Hippocampal formation (tissue), 2 donors: Measurements from ENCODE around the gene PARP16.

ENCODE experiments used
- DNase-seq, 2 donors: peaks; one replicate each; lab custom pipeline; 2025; lab: John Stamatoyannopoulos, UW

The PARP16 gene, protein sequence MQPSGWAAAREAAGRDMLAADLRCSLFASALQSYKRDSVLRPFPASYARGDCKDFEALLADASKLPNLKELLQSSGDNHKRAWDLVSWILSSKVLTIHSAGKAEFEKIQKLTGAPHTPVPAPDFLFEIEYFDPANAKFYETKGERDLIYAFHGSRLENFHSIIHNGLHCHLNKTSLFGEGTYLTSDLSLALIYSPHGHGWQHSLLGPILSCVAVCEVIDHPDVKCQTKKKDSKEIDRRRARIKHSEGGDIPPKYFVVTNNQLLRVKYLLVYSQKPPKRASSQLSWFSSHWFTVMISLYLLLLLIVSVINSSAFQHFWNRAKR

GRCh38 chr15:65286704-65287519, at the start of gene PARP16:
Gene PARP16, minus strand, starts transcription at chr15:65286883. Its CDS starts 457 bp downstream, at chr15:65286426.
- peak; percentile 87 to 90 for DNase-seq

- no peak for DNase-seq
Observed at GRCh38 chr15:65335278-65336055, 48.8 kb upstream of the PARP16 start.

DNA sequence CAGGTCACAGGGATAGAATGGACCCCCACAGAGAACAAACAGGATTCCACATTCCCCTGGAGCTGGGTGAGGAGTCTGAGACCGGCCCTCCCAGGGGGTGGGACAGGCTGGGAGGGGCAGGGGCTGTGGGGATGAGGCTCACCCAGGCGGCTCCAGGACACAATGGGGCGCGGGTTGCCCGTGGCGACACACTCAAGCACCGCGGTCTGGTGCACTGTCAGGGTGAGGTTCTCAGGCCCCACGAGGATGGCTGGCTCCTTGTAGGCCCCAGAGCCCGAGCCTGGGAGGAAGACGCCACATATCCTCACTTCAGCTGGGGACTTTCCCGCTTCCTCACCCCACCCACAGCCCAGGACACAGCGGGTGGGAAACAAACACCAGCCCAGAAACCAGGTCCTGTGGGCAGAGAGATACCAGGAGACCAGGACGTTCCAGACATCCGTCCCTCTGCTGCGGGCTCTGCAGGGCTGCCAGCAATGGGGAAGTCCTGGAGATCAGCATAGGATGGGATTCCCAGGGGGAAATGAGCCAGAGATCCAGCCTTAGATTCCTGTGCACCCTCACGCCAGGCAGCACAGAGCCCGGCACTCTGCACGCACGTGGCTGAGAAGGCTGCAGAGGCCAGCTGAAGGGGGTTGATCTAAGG, 48.0 kb upstream of the PARP16 start:
- DNase-seq, result no peak

GRCh38 chr15:65333856-65334255, 47.2 kb upstream of the PARP16 start:
- DNase-seq, result no peak

- no peak for DNase-seq
Observed at GRCh38 chr15:65333148-65333820, 46.6 kb upstream of the PARP16 start.

DNA sequence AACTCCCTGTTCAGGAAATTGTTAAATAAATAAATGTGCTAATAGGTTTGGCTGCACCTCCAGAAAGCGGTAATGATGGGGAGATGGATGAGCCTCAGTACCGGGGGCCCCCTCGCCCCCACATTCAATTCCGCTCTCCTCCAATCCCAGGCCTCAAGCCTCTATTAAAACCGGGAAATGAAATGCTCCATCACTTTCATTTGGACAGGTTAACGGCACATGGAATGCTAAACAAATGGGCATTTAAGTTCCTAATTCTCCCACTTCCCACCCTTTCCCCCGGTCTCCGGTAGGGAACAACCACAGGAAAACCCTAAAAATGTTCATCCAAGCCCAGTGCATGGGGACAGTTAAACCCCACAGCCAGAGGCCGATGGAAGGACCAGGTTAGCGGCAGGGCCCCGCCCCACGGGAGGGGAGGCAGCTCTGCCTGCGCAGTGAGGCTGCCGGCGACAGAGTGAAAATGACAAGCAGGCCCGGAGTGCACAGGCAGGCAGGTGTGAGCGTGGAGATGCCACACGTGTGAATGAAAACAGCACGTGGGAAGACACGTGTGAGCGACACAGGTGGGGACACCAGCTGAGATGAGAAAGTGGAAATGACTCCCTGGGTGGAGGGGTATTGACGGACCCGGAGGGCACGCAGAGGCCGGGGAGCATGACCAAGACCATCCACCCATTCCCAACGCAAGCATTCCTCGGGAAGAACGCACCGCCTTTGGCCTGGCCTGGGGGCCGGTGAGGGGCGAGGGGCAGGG, 45.9 kb upstream of the PARP16 start:
- no peak for DNase-seq

DNA sequence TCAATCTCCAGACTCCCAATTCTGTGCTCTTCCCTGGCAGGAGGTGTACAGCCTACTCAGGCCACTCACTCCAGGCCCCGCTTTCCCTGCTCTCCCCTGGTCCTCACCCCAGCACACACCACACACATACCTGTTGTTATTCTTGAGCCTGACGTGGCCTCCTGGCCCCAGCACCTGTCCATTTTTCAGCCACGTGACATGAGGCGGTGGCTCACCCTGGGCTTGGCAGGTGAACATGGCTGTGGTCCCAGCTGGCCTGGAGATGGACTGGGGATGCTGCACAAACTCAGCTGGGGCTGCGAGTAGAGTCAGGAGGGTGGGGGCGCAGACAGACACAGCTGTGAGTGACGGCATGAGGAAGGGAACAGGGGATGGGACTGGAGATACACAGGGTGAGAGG, 45.1 kb upstream of the PARP16 start:
- no peak for DNase-seq

DNA sequence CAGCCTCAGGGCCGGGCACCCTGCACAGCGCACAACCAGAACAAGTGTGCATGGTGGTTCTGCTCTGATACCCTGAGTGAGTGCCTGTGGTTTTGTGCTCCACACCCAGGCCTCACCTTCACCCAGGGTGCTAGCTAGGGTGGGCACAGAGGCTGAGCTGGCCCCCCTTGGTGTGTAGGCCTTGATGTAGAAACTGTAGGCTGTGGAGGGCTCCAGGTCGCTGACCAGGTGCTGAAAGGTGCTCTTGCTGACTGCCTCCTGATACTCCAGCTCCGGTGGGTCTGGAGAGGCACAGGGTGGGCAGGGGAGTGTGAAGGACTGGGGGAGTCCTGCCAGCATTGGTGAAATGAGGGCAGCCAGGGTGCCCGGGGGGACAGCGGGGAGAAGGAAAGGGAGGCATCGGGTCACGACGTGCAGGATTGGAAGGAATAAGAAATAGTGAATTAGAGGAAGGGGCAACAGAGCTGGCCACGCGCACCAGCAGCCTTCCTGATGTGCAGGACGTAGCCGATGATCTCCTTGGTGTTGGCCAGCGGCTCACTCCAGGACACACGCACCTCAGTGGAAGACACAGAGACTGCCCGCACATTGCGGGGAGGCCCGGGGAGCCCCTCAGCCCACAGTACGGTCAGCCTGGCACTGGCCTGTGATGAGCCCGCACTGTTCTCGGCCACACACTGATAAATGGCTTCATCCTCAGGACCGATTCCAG, 44.4 kb upstream of the PARP16 start:
- no peak for DNase-seq

- no peak for DNase-seq
Observed at GRCh38 chr15:65329984-65330735, 43.5 kb upstream of the PARP16 start.

DNA sequence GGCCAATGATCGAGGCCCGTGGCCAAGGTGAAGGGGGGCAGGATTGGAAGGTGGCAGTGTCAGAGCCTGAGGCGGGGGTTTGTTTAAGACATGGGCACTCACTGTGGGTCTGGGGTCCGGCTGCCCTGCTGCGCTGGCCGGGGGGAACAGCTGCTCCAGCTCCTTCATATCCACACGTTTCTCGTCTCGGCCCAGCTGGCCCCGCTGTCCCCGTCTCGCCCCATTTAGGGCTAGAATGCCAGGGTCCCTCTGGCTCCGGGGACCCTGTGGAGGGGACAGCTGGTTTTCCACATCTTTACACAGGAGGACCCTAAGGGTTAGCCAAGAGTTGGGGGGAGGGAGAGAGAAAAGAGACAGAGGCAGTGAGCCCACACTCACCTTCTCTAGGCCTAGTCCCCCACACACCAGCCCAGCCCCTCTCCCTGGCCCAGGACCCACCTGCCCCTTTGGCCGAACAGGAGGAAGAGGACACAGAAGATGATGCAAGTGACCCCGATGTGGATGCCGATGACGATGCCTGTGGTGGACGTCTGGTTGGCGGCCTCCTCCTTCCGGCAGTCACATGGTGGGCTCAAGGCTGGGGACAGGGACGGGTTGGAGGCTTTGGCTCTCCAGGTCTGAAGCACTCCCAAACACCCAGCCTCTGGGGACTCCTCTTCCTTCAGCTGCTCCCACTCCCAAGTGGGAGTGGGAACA, 42.8 kb upstream of the PARP16 start:
- DNase-seq, result no peak

- DNase-seq, result no peak
Observed at GRCh38 chr15:65328506-65329287, 42.0 kb upstream of the PARP16 start.

- no peak for DNase-seq
Observed at GRCh38 chr15:65327651-65328393, 41.1 kb upstream of the PARP16 start.

DNA sequence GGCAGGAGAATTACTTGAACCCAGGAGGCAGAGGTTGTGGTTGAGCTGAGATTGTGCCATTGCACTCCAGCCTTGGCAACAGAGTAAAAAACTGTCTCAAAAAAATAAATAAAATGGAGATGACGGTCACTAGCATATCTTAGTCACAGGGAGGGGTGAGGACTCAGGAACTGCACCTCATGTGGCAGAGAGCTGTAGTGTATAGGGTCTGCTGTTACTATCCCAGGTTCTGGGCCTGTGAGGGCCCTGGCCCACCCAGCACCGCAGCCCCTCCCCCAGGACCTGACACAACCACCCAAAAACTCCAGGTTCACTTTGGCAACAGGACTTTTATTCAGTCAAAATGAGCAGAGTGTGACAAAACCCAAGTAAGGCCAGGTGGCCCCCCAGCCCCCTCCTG, 40.1 kb upstream of the PARP16 start:
- no peak for DNase-seq

DNA sequence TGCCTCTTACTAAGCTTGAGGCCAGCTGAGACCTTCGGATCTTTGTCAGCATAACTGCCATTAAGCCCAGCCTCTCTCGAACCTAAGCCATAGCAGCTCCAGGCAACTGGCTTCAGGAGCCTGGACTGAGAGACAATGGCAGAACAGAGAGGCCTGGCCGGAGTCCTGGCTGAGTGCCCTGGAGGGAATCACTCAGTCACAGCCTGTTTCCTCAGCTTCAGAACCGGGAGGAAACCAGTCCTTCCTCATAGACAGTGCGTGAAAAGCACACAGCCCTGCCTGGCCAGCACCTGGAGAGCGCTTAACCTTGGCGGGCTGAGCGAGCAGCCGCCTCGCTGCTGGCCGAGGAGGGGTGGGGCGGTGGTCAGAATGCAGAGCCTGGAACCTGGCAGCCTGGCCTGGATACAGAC, 39.4 kb upstream of the PARP16 start:
- peak in 1 of 2 donors; percentile 46 for DNase-seq

DNA sequence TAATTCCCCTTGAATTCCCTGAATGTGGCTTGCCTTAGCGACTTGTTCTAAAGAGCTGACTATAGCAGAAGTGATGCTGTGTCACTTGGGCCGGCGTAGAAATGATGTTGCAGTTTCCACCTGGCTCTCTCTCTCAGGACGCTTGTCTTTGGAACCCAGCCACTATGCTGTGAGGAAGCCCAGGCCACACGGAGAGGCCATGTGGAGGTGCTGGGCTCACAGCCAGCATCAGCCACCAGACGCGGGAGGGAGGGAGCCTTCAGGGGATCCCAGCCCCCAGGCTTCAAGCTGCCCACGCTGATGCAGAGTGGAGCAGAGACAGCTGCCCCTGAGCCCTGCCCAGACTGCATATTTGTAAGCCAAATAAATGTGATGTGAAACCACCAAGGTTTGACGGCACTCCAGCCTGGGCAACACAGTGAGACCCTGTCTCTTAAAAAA, 36.4 kb upstream of the PARP16 start:
- DNase-seq, result peak; percentile 14 to 26

- DNase-seq, result peak; percentile 77 to 79
Observed at GRCh38 chr15:65318870-65319356, 32.2 kb upstream of the PARP16 start.
